NB4 (cell line): ENCODE data around the gene PDZRN3.
"Not testable (repeated sequence)": the region's sequence is repeated elsewhere in the genome, so short reads cannot be mapped to it uniquely, and the experiment has no call there.

Source experiments
- DNase-seq: peaks from one replicate; pipeline ENCODE4 v3.0.0; 2010; ENCODE audit warnings: low read depth
- H3K4me3 ChIP-seq: one replicate; pipeline ENCODE4 v1.5.1; 2011; ENCODE audit warnings: mild to moderate bottlenecking, low read depth, low read length, moderate library complexity
- CTCF ChIP-seq: IDR thresholded peaks from one replicate; pipeline ENCODE4 v1.5.1; 2012; ENCODE audit warnings: low read depth, low read length
- MAX ChIP-seq: IDR thresholded peaks from 2 replicates; pipeline ENCODE4 v1.6.1; 2011; ENCODE audit warnings: low read depth, low read length
- MYC ChIP-seq: IDR thresholded peaks from 2 replicates; pipeline ENCODE4 v1.6.1; 2011; ENCODE audit warnings: low read depth, low read length
- POLR2A ChIP-seq: IDR thresholded peaks from 2 replicates; pipeline ENCODE4 v1.6.1; 2011; ENCODE audit warnings: mild to moderate bottlenecking; ENCODE audit not compliant: insufficient read length; ENCODE audit errors: extremely low read depth

The PDZRN3 gene

GRCh38 chr3:73571238-73571794, 53.4 kb downstream of the PDZRN3 start:
- H3K4me3 ChIP-seq: no peak overlapping the region
- no peak for DNase-seq
- TF ChIP-seq POLR2A (no peak), MYC (no peak), CTCF (no peak), MAX (no peak)

GRCh38 chr3:73569246-73569760, 55.4 kb downstream of the PDZRN3 start:
- no peak overlapping the region for H3K4me3 ChIP-seq
- TF ChIP-seq POLR2A: no peak
- no peak for TF ChIP-seq CTCF
- TF ChIP-seq MAX: no peak
- no peak for TF ChIP-seq MYC
- no peak for DNase-seq

GRCh38 chr3:73568371-73568862, 56.3 kb downstream of the PDZRN3 start:
- no peak for DNase-seq
- TF ChIP-seq MAX (no peak), POLR2A (no peak), CTCF (no peak), MYC (no peak)
- H3K4me3 ChIP-seq: no peak overlapping the region

- not testable (repeated sequence) for H3K4me3 ChIP-seq, DNase-seq
These were observed 59.4 kb downstream of the PDZRN3 start for GRCh38 chr3:73565374-73565773.

GRCh38 chr3:73563896-73564582, 60.7 kb downstream of the PDZRN3 start:
- TF ChIP-seq CTCF (no peak), POLR2A (no peak), MYC (no peak), MAX (no peak)
- no peak overlapping the region for H3K4me3 ChIP-seq
- no peak for DNase-seq

- no peak overlapping the region for H3K4me3 ChIP-seq
- TF ChIP-seq CTCF (no peak), MYC (no peak), POLR2A (no peak), MAX (no peak)
- DNase-seq: no peak
These were observed 63.2 kb downstream of the PDZRN3 start for GRCh38 chr3:73561494-73561893.
